Stimulated activated naive B cell treated with anti-CD40 and anti-IgM and Interleukin-4, amounts not matched to agents 10 μg/mL and 1 μg/mL and 100 μg/mL, for 72 hours (primary cell): ENCODE results near the gene UBN1.

Experiments used
- ATAC-seq, 2 donors: fragments of 150-1000 bp; cut with Tn5 transposase; replicated peaks; 2 replicates each; pipeline ENCODE4 v1.10.0; 2021; ENCODE audit warnings: moderate library complexity in 1 of 2
- DNase-seq: peaks from one replicate; pipeline ENCODE4 v3.0.0; 2021
- H3K27ac Mint-ChIP-seq: one replicate; pipeline ENCODE4 v1.8.0; 2022; ENCODE audit warnings: mild to moderate bottlenecking, mixed read lengths
- H3K27me3 Mint-ChIP-seq, 2 donors: one replicate each; pipeline ENCODE4 v1.8.0; 2022; ENCODE audit warnings: mixed read lengths in 2 of 2
- H3K36me3 Mint-ChIP-seq, 2 donors: one replicate each; pipeline ENCODE4 v1.8.0; 2022; ENCODE audit warnings: mixed read lengths in 2 of 2, mild to moderate bottlenecking in 1 of 2
- H3K4me1 Mint-ChIP-seq, 2 donors: one replicate each; pipeline ENCODE4 v1.8.0; 2022; ENCODE audit warnings: mixed read lengths in 2 of 2, mild to moderate bottlenecking in 1 of 2
- H3K4me3 Mint-ChIP-seq, 2 donors: one replicate each; pipeline ENCODE4 v1.8.0; 2022; ENCODE audit warnings: mild to moderate bottlenecking in 2 of 2, mixed read lengths in 2 of 2, moderate library complexity in 1 of 2
- H3K9me3 Mint-ChIP-seq, 2 donors: one replicate each; pipeline ENCODE4 v1.8.0; 2022; ENCODE audit warnings: mixed read lengths in 2 of 2, mild to moderate bottlenecking in 1 of 2

Gene UBN1

DNA sequence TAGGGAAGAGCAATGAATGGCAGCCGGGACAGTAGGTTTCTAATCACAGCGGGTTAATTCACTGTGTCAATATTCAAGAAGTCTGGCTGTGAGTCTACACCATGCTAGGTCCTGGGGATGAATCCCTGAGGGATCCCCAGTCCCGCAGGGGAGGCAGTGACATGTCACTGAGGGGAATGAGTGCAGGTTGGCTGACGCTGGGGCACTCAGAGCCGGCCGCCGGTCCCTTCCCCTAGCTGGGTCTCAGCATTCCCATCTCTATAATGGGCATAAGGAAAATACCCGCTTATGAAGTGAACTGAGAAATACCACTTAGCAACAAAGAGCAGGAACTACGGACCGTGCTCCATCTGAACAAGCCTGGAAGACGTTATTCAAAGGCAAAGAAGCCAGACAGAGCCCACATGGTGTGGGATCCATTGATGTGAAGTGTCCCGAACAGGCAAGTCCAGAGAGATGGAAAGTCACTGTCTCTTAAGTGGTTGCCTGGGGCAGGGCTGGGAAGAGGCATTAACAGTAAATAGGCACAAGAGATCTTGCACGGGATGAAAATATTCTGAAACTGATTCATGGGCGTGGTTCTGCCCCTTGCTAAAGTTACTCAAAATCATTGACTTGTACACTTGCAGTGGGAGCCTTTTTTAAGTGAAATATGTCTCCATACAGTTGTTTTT lies 57.8 kb downstream of the UBN1 start:
- H3K36me3 Mint-ChIP-seq, result no peaks in the 10 kb centered on the region
- no peaks in the 10 kb centered on the region for H3K9me3 Mint-ChIP-seq
- H3K27me3 Mint-ChIP-seq, result peaks cover 29 to 30% of the 10 kb centered on the region in 2 donors
- no peaks in the 10 kb centered on the region for H3K4me1 Mint-ChIP-seq
- no peak overlapping the region for H3K27ac Mint-ChIP-seq
- DNase-seq (no peak), ATAC-seq (no peak)
- H3K4me3 Mint-ChIP-seq, result no peak overlapping the region

DNA sequence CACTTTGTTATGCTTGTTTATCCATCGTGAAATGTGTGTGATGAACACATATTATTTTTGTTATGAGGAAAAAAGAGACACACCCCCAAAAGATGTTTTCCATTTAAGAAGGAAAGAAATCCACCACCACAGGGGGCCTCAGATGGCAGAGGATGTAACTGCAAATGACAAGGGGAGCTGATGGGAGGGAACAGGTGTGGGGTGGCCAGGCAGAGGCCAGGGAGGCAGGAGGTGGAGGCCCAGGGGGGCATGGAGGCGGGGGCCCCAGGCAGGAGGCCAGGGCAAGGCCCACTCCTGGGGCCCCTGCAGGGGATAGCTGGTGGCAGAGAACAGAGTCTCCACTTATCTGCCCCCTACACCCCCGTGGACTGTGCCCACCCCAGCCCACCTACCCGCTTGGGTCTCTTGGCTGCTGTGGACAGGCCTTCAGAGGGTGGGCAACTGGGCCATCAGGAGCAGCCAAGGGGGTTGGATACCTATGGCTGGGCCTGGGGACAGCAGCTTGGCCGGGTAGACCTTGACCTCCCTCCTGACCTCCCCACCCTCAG lies 61.6 kb downstream of the UBN1 start:
- no peaks in the 10 kb centered on the region for H3K9me3 Mint-ChIP-seq
- H3K4me3 Mint-ChIP-seq, result no peak overlapping the region
- no peak for DNase-seq
- H3K27ac Mint-ChIP-seq, result no peak overlapping the region
- peaks cover 16 to 22% of the 10 kb centered on the region in 2 donors for H3K27me3 Mint-ChIP-seq
- no peak for ATAC-seq
- H3K36me3 Mint-ChIP-seq, result no peaks in the 10 kb centered on the region
- H3K4me1 Mint-ChIP-seq, result no peaks in the 10 kb centered on the region

DNA sequence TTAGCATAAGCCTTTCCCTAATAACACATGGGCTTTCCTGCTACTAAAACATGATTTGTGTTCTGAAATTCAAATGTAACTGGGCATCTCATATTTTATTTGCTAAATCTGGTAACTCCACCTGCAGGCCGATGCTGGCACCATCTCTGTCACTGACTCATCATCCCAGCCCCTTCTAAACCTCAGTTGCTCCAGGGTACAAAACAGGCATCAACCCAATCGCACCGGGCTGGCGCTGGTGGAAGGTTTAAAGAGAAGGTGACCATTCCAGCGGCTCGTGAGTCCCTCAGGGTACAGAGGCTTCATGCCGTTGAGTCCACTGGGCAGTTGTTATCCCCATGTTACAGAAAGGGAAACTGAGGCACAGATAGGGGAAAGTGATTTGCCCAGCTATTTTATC lies 62.5 kb downstream of the UBN1 start:
- no peak overlapping the region for H3K4me3 Mint-ChIP-seq
- ATAC-seq (no peak), DNase-seq (no peak)
- H3K4me1 Mint-ChIP-seq, result no peaks in the 10 kb centered on the region
- peaks cover 9 to 13% of the 10 kb centered on the region in 2 donors for H3K27me3 Mint-ChIP-seq
- H3K9me3 Mint-ChIP-seq, result no peaks in the 10 kb centered on the region
- H3K27ac Mint-ChIP-seq, result no peak overlapping the region
- no peaks in the 10 kb centered on the region for H3K36me3 Mint-ChIP-seq

DNA sequence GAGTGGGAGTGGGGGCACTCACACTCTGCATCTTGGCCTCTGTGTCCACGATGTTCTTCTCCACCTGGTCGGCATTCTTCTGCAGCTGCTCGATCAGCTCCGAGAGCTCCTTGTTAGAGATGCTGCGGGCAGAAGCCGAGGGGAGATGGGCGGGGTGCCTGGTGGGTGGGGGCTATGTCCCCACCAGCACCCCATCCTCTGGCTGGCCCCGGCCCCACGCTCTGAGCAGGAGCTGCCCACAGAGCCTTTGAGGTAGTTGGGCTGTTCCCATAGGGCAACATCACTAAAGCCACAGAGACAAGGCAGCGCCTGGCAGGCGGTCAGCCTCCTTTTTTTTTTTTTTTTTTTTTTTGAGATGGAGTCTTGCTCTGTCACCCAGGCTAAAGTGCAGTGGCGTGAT lies 63.5 kb downstream of the UBN1 start:
- H3K4me3 Mint-ChIP-seq, result no peak overlapping the region
- H3K36me3 Mint-ChIP-seq, result no peaks in the 10 kb centered on the region
- ATAC-seq, result no peak
- H3K27me3 Mint-ChIP-seq, result peaks cover 5 to 7% of the 10 kb centered on the region in 2 donors
- no peaks in the 10 kb centered on the region for H3K9me3 Mint-ChIP-seq
- H3K4me1 Mint-ChIP-seq, result no peaks in the 10 kb centered on the region
- no peak overlapping the region for H3K27ac Mint-ChIP-seq
- DNase-seq, result no peak

DNA sequence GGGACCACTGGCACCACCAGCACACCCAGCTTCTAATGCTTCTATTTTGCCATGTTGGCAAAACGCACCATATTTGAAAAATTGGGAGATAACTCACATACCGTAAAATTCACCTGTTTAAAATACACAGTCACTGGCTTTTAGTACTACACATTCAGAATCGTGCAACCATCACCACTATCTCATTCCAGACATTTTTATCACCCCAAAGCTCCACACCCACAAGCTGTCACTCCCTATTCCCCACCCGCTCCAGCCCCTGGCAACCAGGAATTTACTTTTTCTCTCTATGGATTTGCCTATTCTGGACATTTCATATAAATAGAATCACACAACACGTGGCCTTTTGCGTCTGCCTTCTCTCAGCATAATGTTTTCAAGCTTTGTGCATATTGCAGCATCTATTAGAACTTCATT lies 64.7 kb downstream of the UBN1 start:
- H3K27ac Mint-ChIP-seq, result no peak overlapping the region
- no peak for ATAC-seq
- no peak for DNase-seq
- H3K4me1 Mint-ChIP-seq, result no peaks in the 10 kb centered on the region
- no peaks in the 10 kb centered on the region for H3K36me3 Mint-ChIP-seq
- no peaks in the 10 kb centered on the region for H3K9me3 Mint-ChIP-seq
- peaks cover 5 to 7% of the 10 kb centered on the region in 2 donors for H3K27me3 Mint-ChIP-seq
- H3K4me3 Mint-ChIP-seq, result no peak overlapping the region

DNA sequence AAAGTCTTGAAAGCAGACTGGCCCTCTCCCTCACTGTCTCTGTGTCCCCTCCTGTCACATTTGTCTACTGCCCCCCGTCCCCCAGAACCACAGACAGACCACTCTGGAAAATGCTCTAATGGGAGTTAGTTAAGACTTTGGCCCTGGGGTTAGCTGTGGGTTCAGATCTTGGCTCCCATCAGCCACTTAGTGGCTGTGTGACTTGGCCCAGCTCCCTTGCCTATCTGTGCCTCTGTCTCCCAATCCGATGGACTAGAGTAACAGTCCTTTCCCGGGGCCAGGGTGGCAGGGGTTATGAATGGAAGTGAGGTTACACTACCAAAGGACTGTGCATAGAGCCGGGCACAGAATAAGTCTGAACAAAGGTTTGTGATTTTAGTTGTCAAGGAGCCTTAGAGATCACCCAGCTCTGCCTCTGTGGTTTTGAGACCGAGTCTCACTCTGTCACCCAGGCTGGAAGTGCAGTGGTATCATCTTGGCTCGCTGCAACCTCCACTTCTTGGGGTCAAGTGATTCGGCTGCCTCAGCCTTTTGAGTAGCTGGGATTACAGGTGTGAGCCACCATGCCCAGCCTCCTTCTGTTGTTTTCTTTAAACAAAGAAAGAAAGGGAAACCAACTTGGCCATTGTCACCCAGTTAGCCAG lies 66.0 kb downstream of the UBN1 start:
- H3K4me3 Mint-ChIP-seq, result no peak overlapping the region
- no peaks in the 10 kb centered on the region for H3K36me3 Mint-ChIP-seq
- ATAC-seq (no peak), DNase-seq (no peak)
- H3K9me3 Mint-ChIP-seq, result no peaks in the 10 kb centered on the region
- peaks cover 5 to 7% of the 10 kb centered on the region in 2 donors for H3K27me3 Mint-ChIP-seq
- no peak overlapping the region for H3K27ac Mint-ChIP-seq
- H3K4me1 Mint-ChIP-seq, result no peaks in the 10 kb centered on the region

DNA sequence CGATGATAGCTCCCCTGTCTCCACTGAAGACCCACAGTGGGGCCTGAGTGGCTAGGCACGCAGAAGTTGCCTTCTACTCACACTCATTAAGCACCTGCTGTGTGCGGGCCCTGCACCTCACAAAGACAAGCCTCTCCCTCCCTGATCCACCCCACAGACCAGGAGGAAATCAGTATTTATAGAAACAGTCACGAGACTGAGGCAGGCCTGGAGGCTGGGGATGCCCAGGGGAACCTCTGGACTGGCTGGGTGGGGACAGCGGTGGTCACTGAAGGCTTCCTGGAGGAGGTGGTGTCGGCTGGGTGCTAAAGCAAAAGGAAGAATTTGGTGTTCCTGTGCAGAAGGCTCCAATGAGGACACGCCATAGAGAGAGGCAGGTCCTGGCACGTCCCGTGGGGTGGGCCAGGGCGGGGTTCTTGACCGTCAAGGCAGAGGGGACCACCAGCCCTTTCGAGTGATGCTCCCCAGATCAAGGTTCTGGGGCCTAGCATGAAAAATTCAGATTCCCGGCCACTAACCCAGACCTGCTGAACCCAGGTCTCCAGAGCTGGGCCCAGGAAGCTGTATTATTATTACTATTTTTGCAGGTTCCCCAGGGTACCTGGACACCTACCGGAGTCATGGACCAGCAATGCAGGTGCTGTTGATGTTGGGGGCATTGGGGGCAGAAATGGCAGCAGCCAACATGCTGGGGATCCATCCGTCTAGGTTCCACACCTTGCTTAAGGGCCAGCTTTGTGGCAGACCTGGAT lies 66.7 kb downstream of the UBN1 start:
- H3K27me3 Mint-ChIP-seq, result peaks cover 5 to 7% of the 10 kb centered on the region in 2 donors
- H3K36me3 Mint-ChIP-seq, result no peaks in the 10 kb centered on the region
- H3K9me3 Mint-ChIP-seq, result no peaks in the 10 kb centered on the region
- no peak overlapping the region for H3K27ac Mint-ChIP-seq
- DNase-seq (no peak), ATAC-seq (no peak)
- H3K4me1 Mint-ChIP-seq, result no peaks in the 10 kb centered on the region
- H3K4me3 Mint-ChIP-seq, result no peak overlapping the region

DNA sequence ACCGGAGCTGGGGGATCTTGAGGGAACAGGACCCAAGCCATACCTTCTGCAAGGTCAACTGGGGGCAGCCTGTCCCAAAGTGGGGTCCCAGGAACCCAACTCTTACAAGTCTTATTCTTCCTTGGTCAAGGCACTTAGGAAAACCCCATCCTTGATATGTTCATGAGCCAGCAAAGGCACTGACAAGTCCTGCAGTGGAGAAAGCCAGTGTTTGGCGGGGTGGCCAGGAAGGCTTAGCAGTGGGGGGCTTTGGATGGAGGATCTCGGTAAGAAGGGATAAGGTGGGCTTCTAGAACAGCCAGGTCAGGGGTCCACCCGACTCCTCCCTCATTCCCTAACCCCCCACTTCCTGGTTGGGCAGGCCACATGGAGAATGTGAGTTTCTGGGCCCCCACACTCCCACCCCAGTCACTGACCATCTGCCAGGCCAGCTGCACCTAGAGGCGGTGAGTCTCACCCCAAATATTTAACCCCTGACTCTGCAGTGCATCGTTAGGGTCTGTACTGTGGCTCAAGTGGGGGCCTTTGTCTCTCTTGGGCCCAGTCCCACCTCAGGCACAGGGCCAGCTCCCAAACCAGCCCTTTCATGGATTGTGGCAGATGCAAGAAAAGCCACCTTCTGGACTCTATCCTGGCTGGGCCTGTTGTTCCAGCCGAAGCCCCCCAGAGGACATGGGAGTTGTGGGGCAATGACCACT lies 67.4 kb downstream of the UBN1 start:
- H3K4me1 Mint-ChIP-seq, result no peaks in the 10 kb centered on the region
- peaks cover 5 to 11% of the 10 kb centered on the region in 2 donors for H3K27me3 Mint-ChIP-seq
- no peak overlapping the region for H3K4me3 Mint-ChIP-seq
- no peak for ATAC-seq
- H3K36me3 Mint-ChIP-seq, result no peaks in the 10 kb centered on the region
- no peaks in the 10 kb centered on the region for H3K9me3 Mint-ChIP-seq
- no peak for DNase-seq
- no peak overlapping the region for H3K27ac Mint-ChIP-seq

DNA sequence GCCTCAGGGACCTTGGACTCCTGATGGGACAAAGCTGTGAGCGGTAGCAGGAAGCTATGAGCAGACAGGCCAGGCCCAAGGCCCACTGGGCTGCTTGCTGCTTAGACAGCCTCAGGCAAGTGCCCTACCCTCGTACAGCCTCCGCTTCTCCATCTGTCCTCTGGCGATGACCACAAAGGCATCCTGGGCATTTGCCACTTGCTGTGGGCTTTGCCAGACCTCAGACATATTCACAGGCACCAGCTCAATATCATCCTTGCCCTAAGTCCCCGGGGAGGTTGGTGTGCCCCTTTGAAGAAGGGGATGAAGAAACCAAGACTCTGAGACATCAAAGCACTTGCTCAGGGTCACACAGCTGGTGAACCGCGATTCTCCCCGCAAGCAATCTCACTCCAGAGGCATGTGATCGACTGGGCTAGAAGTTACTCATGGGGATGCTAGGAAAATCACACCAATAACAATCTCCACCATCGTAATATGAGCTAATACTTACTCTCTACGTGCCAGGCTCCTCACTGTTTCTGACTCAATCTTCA lies 68.0 kb downstream of the UBN1 start:
- DNase-seq, result no peak

DNA sequence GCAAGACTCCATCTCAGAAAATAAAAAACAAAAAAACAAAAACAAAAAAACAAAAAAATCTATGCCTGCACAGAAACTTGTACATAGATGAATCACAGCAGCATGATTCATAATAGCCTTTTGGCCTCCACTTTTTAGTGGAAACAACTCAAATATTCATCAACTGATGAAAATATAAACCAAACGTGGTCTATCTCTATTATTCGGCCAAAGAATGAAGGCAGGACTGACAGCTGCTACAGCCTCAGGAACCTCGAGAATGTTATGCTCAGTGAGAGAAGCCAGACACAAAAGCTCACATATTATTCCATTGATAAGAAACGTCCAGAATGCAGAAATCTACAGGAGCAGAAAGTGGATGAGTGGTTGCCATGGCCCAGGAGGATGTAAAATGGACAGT lies 69.8 kb downstream of the UBN1 start:
- Mint-ChIP-seq H3K4me3 (no peak overlapping the region), H3K9me3 (no peaks in the 10 kb centered on the region), H3K27ac (no peak overlapping the region), H3K36me3 (no peaks in the 10 kb centered on the region), H3K27me3 (peaks cover 0 to 7% of the 10 kb centered on the region in 2 donors), H3K4me1 (no peaks in the 10 kb centered on the region)
- no peak for DNase-seq
- no peak for ATAC-seq

More for the DNA sequence above, 68.0 kb downstream of the UBN1 start:
- peak overlapping the region in 1 of 2 donors; percentile 19 for H3K4me3 Mint-ChIP-seq
- H3K27me3 Mint-ChIP-seq, result peaks cover 5 to 11% of the 10 kb centered on the region in 2 donors
- H3K9me3 Mint-ChIP-seq, result no peaks in the 10 kb centered on the region
- no peak for ATAC-seq
- H3K36me3 Mint-ChIP-seq, result no peaks in the 10 kb centered on the region
- no peaks in the 10 kb centered on the region for H3K4me1 Mint-ChIP-seq
- no peak overlapping the region for H3K27ac Mint-ChIP-seq

DNA sequence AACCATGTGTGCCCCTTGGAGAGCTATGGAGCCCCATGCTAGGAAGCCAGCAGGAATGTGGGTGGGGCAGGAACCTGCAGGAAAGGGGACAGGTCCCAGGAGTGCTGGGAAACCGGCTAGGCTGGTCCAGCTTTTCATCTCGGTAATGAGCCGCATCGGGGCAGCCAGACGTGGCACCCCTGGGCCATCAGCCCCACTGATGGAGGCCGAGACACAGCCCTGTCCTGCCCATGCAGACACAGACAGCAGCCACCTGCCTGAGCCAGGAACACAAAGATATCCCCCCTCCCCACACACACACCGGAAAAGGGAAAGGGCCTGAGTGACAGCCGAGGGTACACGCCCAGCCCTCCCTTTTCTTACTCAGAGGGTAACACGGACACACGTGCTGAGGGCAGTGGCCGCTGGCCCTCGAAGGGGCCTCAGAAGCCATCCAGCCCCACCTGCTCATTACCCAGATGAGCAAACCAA lies 71.5 kb downstream of the UBN1 start:
- H3K4me1 Mint-ChIP-seq, result no peaks in the 10 kb centered on the region
- no peak overlapping the region for H3K4me3 Mint-ChIP-seq
- no peak for DNase-seq
- no peaks in the 10 kb centered on the region for H3K36me3 Mint-ChIP-seq
- peaks cover 7 to 12% of the 10 kb centered on the region in 2 donors for H3K27me3 Mint-ChIP-seq
- ATAC-seq, result no peak
- H3K9me3 Mint-ChIP-seq, result no peaks in the 10 kb centered on the region
- no peak overlapping the region for H3K27ac Mint-ChIP-seq

DNA sequence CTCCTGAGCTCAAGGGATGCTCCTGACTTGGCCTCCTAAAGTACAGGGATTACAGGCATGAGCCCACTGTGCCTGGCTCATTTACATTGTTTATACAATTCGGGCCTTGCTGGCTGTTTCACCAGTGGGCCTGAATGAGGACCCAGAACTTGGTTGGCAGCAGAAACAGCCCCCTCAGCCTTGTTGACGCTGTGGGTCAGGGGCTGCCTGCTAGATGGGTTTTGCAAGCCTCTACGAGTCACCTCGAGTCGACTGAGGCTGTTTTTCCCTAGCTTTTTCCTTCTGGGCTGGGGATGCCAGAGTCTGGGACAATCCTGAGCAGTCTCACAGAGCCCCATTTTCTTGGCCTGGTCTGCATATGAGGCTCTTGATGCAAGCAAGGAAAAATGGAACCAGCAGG lies 73.5 kb downstream of the UBN1 start:
- Mint-ChIP-seq H3K27ac (no peak overlapping the region), H3K4me3 (no peak overlapping the region), H3K36me3 (no peaks in the 10 kb centered on the region), H3K9me3 (peaks cover 0 to 7% of the 10 kb centered on the region in 2 donors), H3K27me3 (peaks cover 19 to 21% of the 10 kb centered on the region in 2 donors), H3K4me1 (no peaks in the 10 kb centered on the region)
- no peak for DNase-seq
- no peak for ATAC-seq

DNA sequence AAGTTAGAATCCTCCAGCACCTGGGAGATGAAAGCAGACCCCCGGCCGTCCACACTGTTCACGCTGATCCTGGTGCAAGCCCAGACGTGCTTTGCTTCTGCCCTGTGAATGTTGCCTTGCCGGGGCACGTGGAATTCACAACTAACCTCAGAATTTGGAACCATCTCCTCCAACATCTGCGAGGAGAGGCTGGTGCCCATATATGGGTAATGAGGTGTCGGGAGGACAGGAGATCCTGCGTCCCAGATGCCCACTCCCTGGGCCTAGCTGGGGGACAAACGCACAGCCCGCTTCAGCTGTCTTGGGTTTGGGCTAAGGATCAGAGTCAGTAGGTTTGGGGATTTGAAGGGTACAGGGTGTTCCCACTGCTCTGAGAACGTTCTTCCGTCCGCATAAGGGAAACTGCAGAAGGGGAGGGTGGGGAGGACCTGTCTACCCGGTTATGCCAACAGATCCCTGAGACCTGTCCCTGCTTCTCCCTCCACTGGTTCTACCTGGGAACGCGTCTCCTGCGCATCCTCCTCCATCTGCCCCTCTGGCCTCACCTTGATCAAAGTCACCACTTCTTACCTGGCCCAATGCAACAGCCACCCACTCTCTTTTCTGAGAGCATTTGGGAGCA lies 75.6 kb downstream of the UBN1 start:
- peaks cover 19 to 21% of the 10 kb centered on the region in 2 donors for H3K27me3 Mint-ChIP-seq
- H3K9me3 Mint-ChIP-seq, result peaks cover 8 to 14% of the 10 kb centered on the region in 2 donors
- no peak overlapping the region for H3K27ac Mint-ChIP-seq
- DNase-seq (no peak), ATAC-seq (no peak)
- H3K4me3 Mint-ChIP-seq, result no peak overlapping the region
- H3K36me3 Mint-ChIP-seq, result peaks cover 5 to 6% of the 10 kb centered on the region in 2 donors
- H3K4me1 Mint-ChIP-seq, result no peaks in the 10 kb centered on the region
